ENCODE measurements around the gene AHCYL2. TPM values are rescaled to one million over a fixed set of nuclear protein-coding genes. Genes with fewer than 3 reads are reported as not detected.

AHCYL2 gene
- total and polyA plus RNA-seq, 2 experiments from 2014 or later, result 7.8 to 29.4 TPM

- no peak overlapping the region for H2AFZ ChIP-seq
- TF ChIP-seq NANOG (IDR thresholded peaks at IDR 0.05; ENCODE audit: borderline replicate concordance), result no peak
- TF ChIP-seq EZH2phosphoT487 (IDR thresholded peaks at IDR 0.05; ENCODE audit: unreplicated experiment), result no peak
- TF ChIP-seq ETS1 (IDR thresholded peaks at IDR 0.05), result no peak
- TF ChIP-seq JUNB (IDR thresholded peaks at IDR 0.05; ENCODE audit: unreplicated experiment), result no peak
- no peak for TF ChIP-seq STAT1 (IDR thresholded peaks at IDR 0.05; ENCODE audit: unreplicated experiment)
- TF ChIP-seq ZNF462 (CRISPR knock-in tag; IDR thresholded peaks at IDR 0.05), result no peak
- no peak for TF ChIP-seq CTCF (conservative IDR thresholded peaks at IDR 0.05; ENCODE audit: low read depth in 2 of 2)
- TF ChIP-seq ZNF114 (CRISPR knock-in tag; IDR thresholded peaks at IDR 0.05), result no peak
- no peaks in the 10 kb centered on the region; the same call in 2 of the 3 replicates for H3K36me3 Mint-ChIP-seq (ENCODE audit: low read depth)
- peaks cover 2% of the 10 kb centered on the region; the same call in 1 of the 2 replicates for H4K20me1 ChIP-seq (replicated peaks; ENCODE audit: insufficient read depth)
- no peak for DNase-seq (ENCODE audit: low spot score)
- no peak for ATAC-seq
- H3K27me3 Mint-ChIP-seq (ENCODE audit: insufficient read depth, low read depth, poor library complexity), result peaks cover 21% of the 10 kb centered on the region
- H3K27ac Mint-ChIP-seq, result no peak overlapping the region
- H3F3A ChIP-seq (replicated peaks; ENCODE audit: low read depth), result peaks cover 3% of the 10 kb centered on the region; the same call in 1 of the 2 replicates
- peaks cover 16% of the 10 kb centered on the region for H3K4me1 ChIP-seq (ENCODE audit: insufficient read depth)
- H3K79me2 ChIP-seq (replicated peaks; ENCODE audit: insufficient read depth), result peaks cover 10% of the 10 kb centered on the region
- peaks cover 13% of the 10 kb centered on the region for H3K4me1 Mint-ChIP-seq
- no peak overlapping the region for H3K27ac ChIP-seq (ENCODE audit: low read depth)
- H3K36me3 ChIP-seq (ENCODE audit: insufficient read depth), result no peaks in the 10 kb centered on the region
- 0 out of 2 replicates have a peak, but pooled peaks cover 4% of the 10 kb centered on the region for H3K9me2 ChIP-seq (ENCODE audit: insufficient read depth)
- H3K9me3 Mint-ChIP-seq, result no peaks in the 10 kb centered on the region; the same call in 2 of the 3 replicates
- H3K4me2 ChIP-seq, result no peak overlapping the region
- no peak overlapping the region for H3K4me3 Mint-ChIP-seq
- H3K27me3 ChIP-seq (ENCODE audit: insufficient read depth), result peaks cover 26% of the 10 kb centered on the region
- H3K4me3 ChIP-seq, result no peak overlapping the region
Observed at GRCh38 chr7:129184981-129185670, 39.7 kb upstream of the AHCYL2 start.

Measured in GM23338 (cell line).